Stimulated activated CD8-positive, alpha-beta memory T cell treated with anti-CD3 and anti-CD28 coated beads, Interleukin-15, amount 100 ng/mL, for 4 hours (primary cell): ENCODE data around the gene LRP1B.
"Not testable (repeated sequence)": the region's sequence is repeated elsewhere in the genome, so short reads cannot be mapped to it uniquely, and the experiment has no call there.

Experiments
- DNase-seq, 2 donors: peaks; one replicate each; pipeline ENCODE4 v3.0.0-alpha.2; 2020; ENCODE audit warnings: low read depth in 2 of 2

The LRP1B gene

GRCh38 chr2:140551287-140551686, 1579.5 kb downstream of the LRP1B start:
- no peak for DNase-seq

- no peak for DNase-seq
Observed at GRCh38 chr2:140550821-140551220, 1580.0 kb downstream of the LRP1B start.

GRCh38 chr2:140544769-140545168, 1586.0 kb downstream of the LRP1B start:
- DNase-seq, result not testable (repeated sequence)

- no peak for DNase-seq
Observed at GRCh38 chr2:140542627-140543026, 1588.2 kb downstream of the LRP1B start.

- no peak for DNase-seq
Observed at GRCh38 chr2:140539242-140539875, 1591.5 kb downstream of the LRP1B start.

- DNase-seq, result no peak
Observed at GRCh38 chr2:140529706-140530105, 1601.1 kb downstream of the LRP1B start.

GRCh38 chr2:140528982-140529381, 1601.8 kb downstream of the LRP1B start:
- no peak for DNase-seq

GRCh38 chr2:140526575-140526974, 1604.2 kb downstream of the LRP1B start:
- DNase-seq, result no peak

- DNase-seq, result no peak
Observed at GRCh38 chr2:140512106-140512505, 1618.7 kb downstream of the LRP1B start.

- no peak for DNase-seq
Observed at GRCh38 chr2:140509765-140510164, 1621.1 kb downstream of the LRP1B start.

GRCh38 chr2:140508756-140509155, 1622.1 kb downstream of the LRP1B start:
- no peak for DNase-seq

- DNase-seq, result no peak
Observed at GRCh38 chr2:140506606-140507005, 1624.2 kb downstream of the LRP1B start.

- no peak for DNase-seq
Observed at GRCh38 chr2:140504601-140505000, 1626.2 kb downstream of the LRP1B start.

- DNase-seq, result no peak
Observed at GRCh38 chr2:140502951-140503630, 1627.7 kb downstream of the LRP1B start.

GRCh38 chr2:140498360-140498759, 1632.5 kb downstream of the LRP1B start:
- DNase-seq, result no peak

- no peak for DNase-seq
Observed at GRCh38 chr2:140496714-140497113, 1634.1 kb downstream of the LRP1B start.

- DNase-seq, result no peak
Observed at GRCh38 chr2:140491876-140492275, 1638.9 kb downstream of the LRP1B start.

- no peak for DNase-seq
Observed at GRCh38 chr2:140489193-140489592, 1641.6 kb downstream of the LRP1B start.

- DNase-seq, result no peak
Observed at GRCh38 chr2:140481136-140481535, 1649.7 kb downstream of the LRP1B start.

GRCh38 chr2:140473851-140474250, 1657.0 kb downstream of the LRP1B start:
- DNase-seq, result no peak

- no peak for DNase-seq
Observed at GRCh38 chr2:140472676-140473075, 1658.1 kb downstream of the LRP1B start.

- DNase-seq, result no peak
Observed at GRCh38 chr2:140465301-140465700, 1665.5 kb downstream of the LRP1B start.

- DNase-seq, result no peak
Observed at GRCh38 chr2:140462990-140463389, 1667.8 kb downstream of the LRP1B start.

GRCh38 chr2:140457483-140457882, 1673.3 kb downstream of the LRP1B start:
- DNase-seq, result no peak
